ENCODE measurements around the gene CRYBB3.
"Not testable (repeated sequence)": the region's sequence is repeated elsewhere in the genome, so short reads cannot be mapped to it uniquely, and the experiment has no call there.

The CRYBB3 gene

GRCh38 chr22:25237503-25237902 lies 37.8 kb downstream of the CRYBB3 start:
- Histone ChIP-seq H3K36me3 (ENCODE audit: insufficient read depth, low read length) (no peaks in the 10 kb centered on the region), H3K4me3 (no peak overlapping the region), H3K27ac (no peak overlapping the region), H3K9me3 (ENCODE audit: low read depth, low read length) (no peaks in the 10 kb centered on the region), H3K9ac (ENCODE audit: insufficient read length) (no peak overlapping the region)
- no peak for DNase-seq (ENCODE audit: low read depth, low spot score)
- no peak for TF ChIP-seq FOXP2 (optimal IDR thresholded peaks at IDR 0.05; ENCODE audit: control extremely low read depth, extremely low read length, insufficient read depth)
- no peak for TF ChIP-seq POLR2AphosphoS5 (IDR thresholded peaks at IDR 0.05; ENCODE audit: borderline replicate concordance, low read depth, low read length)
- TF ChIP-seq EZH2 (IDR thresholded peaks at IDR 0.05) = no peak

DNA sequence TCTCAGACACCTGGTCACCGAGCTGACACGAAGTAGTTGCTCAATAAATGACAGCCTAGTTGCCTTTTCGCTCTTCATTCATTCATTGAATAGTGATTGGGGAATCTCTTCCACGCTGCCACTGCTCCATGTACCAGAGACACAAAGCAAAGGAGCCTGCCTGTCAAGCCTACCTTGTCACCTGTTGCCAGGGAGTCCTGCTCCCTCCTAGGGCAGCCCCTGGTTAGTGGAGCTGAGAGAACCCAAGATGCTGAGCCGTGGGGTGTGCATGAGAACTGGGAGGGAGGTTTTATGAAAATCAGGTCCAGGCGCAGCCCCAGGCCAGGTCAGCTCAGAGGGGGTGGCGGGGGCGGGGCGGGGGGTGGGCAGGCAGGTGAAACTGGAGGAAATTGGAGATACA lies 38.4 kb downstream of the CRYBB3 start:
- not testable (repeated sequence) for DNase-seq (ENCODE audit: low read depth, low spot score); H3K36me3 ChIP-seq (ENCODE audit: insufficient read depth, low read length); H3K9me3 ChIP-seq (ENCODE audit: low read depth, low read length); H3K4me3 ChIP-seq; H3K27ac ChIP-seq; H3K9ac ChIP-seq (ENCODE audit: insufficient read length)

- H3K27ac ChIP-seq; H3K9ac ChIP-seq (ENCODE audit: insufficient read length); H3K9me3 ChIP-seq (ENCODE audit: low read depth, low read length); H3K4me3 ChIP-seq; H3K36me3 ChIP-seq (ENCODE audit: insufficient read depth, low read length); DNase-seq (ENCODE audit: low read depth, low spot score): not testable (repeated sequence)
Measured at GRCh38 chr22:25255169-25255568, 55.5 kb downstream of the CRYBB3 start.
